A549 (cell line): Measurements from ENCODE around the gene CAMK1G. TPM values are rescaled to one million over a fixed set of nuclear protein-coding genes. Genes with fewer than 3 reads are reported as not detected.

Experiments used
- ATAC-seq, 2 experiments: fragments of 200-7000 bp in 1 of 2; fragments of >200 bp in 1 of 2; cut with Nextera tagmentation in 1 of 2; cut with Tn5 transposase in 1 of 2; 3 replicates each; pipeline versions ENCODE4 v1.8.0 to v1.9.1; 2018 to 2020; ENCODE audit warnings: mild to moderate bottlenecking in 1 of 2, moderate library complexity in 1 of 2
- CTCF ChIA-PET: fragments of 300-600 bp; sonication (Branson Sonifier 250); formaldehyde crosslinking; extraction: SDS; loops from one replicate; lab custom pipeline; 2021; ENCODE audit warnings: antibody characterized with exemption, inconsistent platforms; lab: Yijun Ruan, JAX
- POLR2A ChIA-PET: fragments of 350-600 bp; formaldehyde crosslinking; extraction: SDS; loops from one replicate; lab custom pipeline; 2021; ENCODE audit warnings: antibody characterized with exemption, inconsistent platforms; lab: Yijun Ruan, JAX
- DNase-seq, 2 experiments: peaks; one replicate each; pipeline versions ENCODE4 v3.0.0 to v3.0.0-alpha.2; 2011 to 2016; ENCODE audit warnings: low read depth in 1 of 2, low spot score in 1 of 2
- FAIRE-seq: peaks from 2 replicates; lab custom pipeline; 2011; peaks lifted over from hg19 to GRCh38; lab: Jason Lieb, UNC
- H3K27ac ChIP-seq, 2 experiments: fragments of >200 bp; sonication (Bioruptor Twin); formaldehyde crosslinking; 3 replicates each; pipeline ENCODE4 v1.5.1; 2016 to 2017
- H3K4me1 ChIP-seq: fragments of >200 bp; sonication (Bioruptor Twin); formaldehyde crosslinking; 3 replicates; pipeline ENCODE4 v1.6.1; 2016
- H3K4me2 ChIP-seq: fragments of >200 bp; sonication (Bioruptor Twin); formaldehyde crosslinking; 3 replicates; pipeline ENCODE4 v1.6.1; 2016
- H3K4me3 ChIP-seq: fragments of >200 bp; sonication (Bioruptor Twin); formaldehyde crosslinking; 3 replicates; pipeline ENCODE4 v1.5.1; 2016
- H3K9me3 ChIP-seq: fragments of >200 bp; sonication (Bioruptor Twin); formaldehyde crosslinking; 3 replicates; pipeline ENCODE4 v1.6.1; 2016
- CHD4 ChIP-seq: fragments of 200-600 bp; sonication (generic); IDR thresholded peaks from 2 replicates; pipeline ENCODE4 v1.6.1; 2016; ENCODE audit warnings: antibody characterized with exemption, mild to moderate bottlenecking, borderline replicate concordance
- E2F6 ChIP-seq: IDR thresholded peaks from 2 replicates; pipeline ENCODE4 v1.6.1; 2012; ENCODE audit warnings: low read depth, borderline replicate concordance
- EHF ChIP-seq: fragments of 250-450 bp; sonication (Bioruptor Pico); IDR thresholded peaks from 2 replicates; pipeline ENCODE4 v1.5.0; 2020; ENCODE audit warnings: mild to moderate bottlenecking
- HDAC2 ChIP-seq: fragments of 200-600 bp; sonication (generic); IDR thresholded peaks from 2 replicates; pipeline ENCODE4 v1.6.1; 2016
- HOXB5 ChIP-seq: fragments of 250-450 bp; sonication (Bioruptor Pico); IDR thresholded peaks from 2 replicates; pipeline ENCODE4 v1.5.0; 2020; ENCODE audit warnings: mild to moderate bottlenecking, moderate library complexity
- JUN ChIP-seq, 2 experiments: fragments of >200 bp; sonication (Bioruptor Twin); formaldehyde crosslinking; IDR thresholded peaks; 2 replicates in 1 of 2; 3 replicates in 1 of 2; pipeline ENCODE4 v1.6.1; 2016 to 2017
- JUNB ChIP-seq: fragments of >200 bp; sonication (Bioruptor Twin); formaldehyde crosslinking; IDR thresholded peaks from 2 replicates; pipeline ENCODE4 v1.6.1; 2016
- MAFK ChIP-seq: fragments of 450-650 bp; IDR thresholded peaks from 2 replicates; pipeline ENCODE4 v1.6.1; 2014; ENCODE audit not compliant: partially characterized antibody
- PHF8 ChIP-seq: fragments of 200-600 bp; sonication (generic); IDR thresholded peaks from 2 replicates; pipeline ENCODE4 v1.6.1; 2016; ENCODE audit warnings: low read depth, mild to moderate bottlenecking, antibody characterized with exemption, moderate library complexity, borderline replicate concordance
- POLR2A ChIP-seq: IDR thresholded peaks from 2 replicates; pipeline ENCODE4 v1.6.1; 2012; ENCODE audit warnings: mild to moderate bottlenecking, low read length
- REST ChIP-seq: fragments of 200-600 bp; sonication (generic); IDR thresholded peaks from 2 replicates; pipeline ENCODE4 v1.6.1; 2016; ENCODE audit warnings: antibody characterized with exemption, mild to moderate bottlenecking, moderate library complexity
- SREBF2 ChIP-seq: fragments of 450-650 bp; IDR thresholded peaks from 2 replicates; pipeline ENCODE4 v1.6.1; 2014; ENCODE audit warnings: mild to moderate bottlenecking, moderate library complexity
- TFCP2L1 ChIP-seq: fragments of 250-450 bp; sonication (Bioruptor Pico); IDR thresholded peaks from 2 replicates; pipeline ENCODE4 v1.5.0; 2021; ENCODE audit warnings: mild to moderate bottlenecking
- TP53 ChIP-seq: fragments of 250-450 bp; sonication (Bioruptor Pico); IDR thresholded peaks from 2 replicates; pipeline ENCODE4 v1.5.0; 2021; ENCODE audit warnings: mild to moderate bottlenecking, moderate library complexity
- ZC3H11A ChIP-seq: fragments of 450-650 bp; IDR thresholded peaks from 2 replicates; pipeline ENCODE4 v1.6.1; 2014; ENCODE audit warnings: antibody characterized with exemption, mild to moderate bottlenecking
- WGBS: methylation state at CpG from one replicate; pipeline ENCODE4 v1.1.6; 2017; ENCODE audit errors: missing lambda C conversion rate; 5-methylcytosine and 5-hydroxymethylcytosine counted together
- polyA plus RNA-seq, 4 experiments: library from polyadenylated mRNA; depleted of rRNA in 3 of 4; stranded (reverse); fragments of >200 nt; fragmentation: RNase III in 1 of 4; extraction: RNeasy Plus Mini Kit Qiagen cat#74134 plus additional on column Dnase treatment in 1 of 4; gene quantifications; 2 replicates in 3 of 4; 3 replicates in 1 of 4; pipeline ENCODE4 v1.2.3, GENCODE V29; 2011 to 2017
- TF ChIP-seq, protein P1 (sequence below): fragments of 150-350 bp; IDR thresholded peaks from 2 replicates; pipeline ENCODE4 v1.6.1; 2014; ENCODE audit warnings: low read depth, mild to moderate bottlenecking, low read length

Gene CAMK1G
- polyA plus RNA-seq, 2 of the 4 experiments (the other 2 are of a cell fraction): 0.03 to 0.08 TPM

GRCh38 chr1:209611771-209612570 is 28.5 kb downstream of the CAMK1G start (continued):
- TF ChIP-seq REST: no peak

- H3K9me3 ChIP-seq: no peaks in the 10 kb centered on the region
- DNase-seq (no peak), FAIRE-seq (no peak), ATAC-seq (no peak)
- no peak overlapping the region for H3K4me3 ChIP-seq
- ChIA-PET POLR2A (no interaction called here), CTCF (interaction anchor here (1.2 to 2.5 kb wide), 6 partner anchors 10 to 81 kb away, joined by 3 to 7 read pairs (median 6); no protein-coding TSS in a partner anchor)
- 65% methylated on average over 9 of the region's 12 CpGs for WGBS
- H3K4me1 ChIP-seq: peaks cover 10% of the 10 kb centered on the region; the same call in 1 of the 3 replicates
- H3K27ac ChIP-seq: no peak overlapping the region
- TF ChIP-seq CHD4: no peak
- no peak overlapping the region for H3K4me2 ChIP-seq
These were observed 29.3 kb downstream of the CAMK1G start for GRCh38 chr1:209612646-209613399.

DNA sequence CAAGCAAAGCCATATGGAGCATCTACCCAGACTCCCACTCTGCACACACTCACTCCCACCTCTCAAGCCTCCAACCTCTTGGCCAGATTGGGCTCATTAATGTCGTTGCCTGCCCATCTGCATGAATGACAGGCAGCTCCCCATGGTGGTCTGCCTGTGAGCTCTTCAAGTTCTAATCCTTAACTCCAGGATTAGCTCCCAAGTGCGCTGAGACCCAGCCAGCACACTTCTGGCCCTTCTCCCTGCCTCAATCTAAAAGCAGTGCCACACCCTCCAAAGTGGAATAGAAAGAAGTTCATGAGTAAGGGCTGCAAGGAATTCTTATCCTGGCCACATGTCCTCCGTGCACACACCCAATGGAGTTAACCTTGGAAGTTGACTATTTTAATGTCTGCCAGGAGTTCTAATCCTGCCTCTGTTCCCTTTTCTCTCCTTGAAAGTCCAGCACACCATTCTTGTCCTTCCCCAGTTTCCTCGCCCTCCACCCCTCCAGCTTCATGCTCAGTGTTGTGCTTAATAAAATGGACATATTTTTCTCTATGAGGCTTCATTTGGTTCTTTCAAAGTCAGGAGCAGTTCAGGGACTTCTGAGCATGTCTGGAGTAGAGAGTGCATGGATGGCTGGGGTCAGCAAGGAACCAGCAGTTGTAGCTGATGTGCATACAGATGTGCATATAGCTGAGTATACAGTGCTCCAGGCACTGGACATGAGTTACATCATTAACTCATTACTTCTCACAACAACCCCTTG is 30.1 kb downstream of the CAMK1G start:
- 54% methylated on average over 4 of the region's 4 CpGs for WGBS
- FAIRE-seq (no peak), DNase-seq (no peak), ATAC-seq (no peak)
- ChIA-PET CTCF (interaction anchor here (1.1 to 2.5 kb wide), 6 partner anchors 8 to 80 kb away, joined by 3 to 7 read pairs (median 4); no protein-coding TSS in a partner anchor), POLR2A (no interaction called here)
- H3K4me1 ChIP-seq: peaks cover 8% of the 10 kb centered on the region; the same call in 1 of the 3 replicates
- no peak overlapping the region for H3K27ac ChIP-seq
- TF ChIP-seq CHD4: no peak
- no peak for TF ChIP-seq SREBF2
- TF ChIP-seq E2F6: no peak
- TF ChIP-seq JUN (IDR thresholded peaks at IDR 0.05): no peak
- no peak for TF ChIP-seq MAFK
- no peak for TF ChIP-seq TP53 (CRISPR knock-in tag)
- no peak for TF ChIP-seq JUNB
- TF ChIP-seq EHF (CRISPR knock-in tag): no peak
- TF ChIP-seq TFCP2L1 (CRISPR knock-in tag): no peak
- TF ChIP-seq PHF8: no peak
- TF ChIP-seq, protein P1, sequence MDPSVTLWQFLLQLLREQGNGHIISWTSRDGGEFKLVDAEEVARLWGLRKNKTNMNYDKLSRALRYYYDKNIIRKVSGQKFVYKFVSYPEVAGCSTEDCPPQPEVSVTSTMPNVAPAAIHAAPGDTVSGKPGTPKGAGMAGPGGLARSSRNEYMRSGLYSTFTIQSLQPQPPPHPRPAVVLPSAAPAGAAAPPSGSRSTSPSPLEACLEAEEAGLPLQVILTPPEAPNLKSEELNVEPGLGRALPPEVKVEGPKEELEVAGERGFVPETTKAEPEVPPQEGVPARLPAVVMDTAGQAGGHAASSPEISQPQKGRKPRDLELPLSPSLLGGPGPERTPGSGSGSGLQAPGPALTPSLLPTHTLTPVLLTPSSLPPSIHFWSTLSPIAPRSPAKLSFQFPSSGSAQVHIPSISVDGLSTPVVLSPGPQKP: no peak
- TF ChIP-seq HOXB5: no peak
- no peak for TF ChIP-seq HDAC2
- no peak for TF ChIP-seq ZC3H11A
- TF ChIP-seq POLR2A: no peak
- TF ChIP-seq, all 56 proteins: peak for 0
- Histone ChIP-seq H3K4me3 (no peak overlapping the region), H3K4me2 (no peak overlapping the region), H3K9me3 (no peaks in the 10 kb centered on the region)
